ENCODE data around the gene APBA2. TPM values are rescaled to one million over a fixed set of nuclear protein-coding genes. Genes with fewer than 3 reads are reported as not detected.

APBA2 gene
- total RNA-seq, 4 donors from 2014 or later, result 1.6 to 8.2 (median 2.5) TPM

DNA sequence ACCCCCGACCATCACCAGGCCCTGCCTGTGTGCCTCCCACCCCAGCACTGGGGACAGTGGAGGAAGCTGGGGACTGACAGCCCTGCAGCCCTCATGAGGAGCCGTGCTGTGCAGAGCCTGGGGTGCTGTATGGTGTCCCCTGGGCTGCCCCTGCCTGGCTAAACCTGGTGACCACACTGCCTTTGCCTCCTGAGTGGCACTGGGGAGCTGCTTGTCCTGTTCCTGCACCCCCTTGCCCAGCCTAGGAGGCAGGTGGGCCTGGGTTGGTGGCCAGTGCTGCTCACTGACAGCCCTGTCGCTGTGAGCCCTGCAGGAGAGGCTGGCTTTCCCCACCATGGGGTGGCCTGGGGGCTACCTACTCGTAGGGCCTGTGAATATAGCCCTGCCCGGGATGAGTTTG lies 224.4 kb downstream of the APBA2 start:
- H3K36me3 ChIP-seq, result no peaks in the 10 kb centered on the region
- no peaks in the 10 kb centered on the region for H3K9me3 ChIP-seq
- peaks cover 2% of the 10 kb centered on the region for H3K27me3 ChIP-seq
- no peak overlapping the region for H3K27ac ChIP-seq
- intact Hi-C loops (cut with DNase I; ENCODE audit: low total_unique reads) (no loop called here), in situ Hi-C loops (cut with MboI; ENCODE audit: low pct_ligation_motif_present in 1 of 4, low pct_unique_long_range_greater_than_20kb in 1 of 4, low sequenced_read_pairs in 3 of 4) (no loop called here)
- peaks cover 0 to 5% (median under 1%) of the 10 kb centered on the region in 4 donors for H3K4me1 ChIP-seq
- DNase-seq, result no peak
- 69% methylated on average over 4 of the region's 5 CpGs; no CpG with 5 or more reads in 1 of the 2 donors for WGBS, 2 donors (ENCODE audit: low coverage in 1 of 2)
- H3K4me3 ChIP-seq, result no peak overlapping the region
- TF ChIP-seq POLR2AphosphoS5 (IDR thresholded peaks at IDR 0.05) (no peak), POLR2A (IDR thresholded peaks at IDR 0.05) (no peak), EP300 (IDR thresholded peaks at IDR 0.05; ENCODE audit: low read depth) (no peak)
- TF ChIP-seq, protein P1, sequence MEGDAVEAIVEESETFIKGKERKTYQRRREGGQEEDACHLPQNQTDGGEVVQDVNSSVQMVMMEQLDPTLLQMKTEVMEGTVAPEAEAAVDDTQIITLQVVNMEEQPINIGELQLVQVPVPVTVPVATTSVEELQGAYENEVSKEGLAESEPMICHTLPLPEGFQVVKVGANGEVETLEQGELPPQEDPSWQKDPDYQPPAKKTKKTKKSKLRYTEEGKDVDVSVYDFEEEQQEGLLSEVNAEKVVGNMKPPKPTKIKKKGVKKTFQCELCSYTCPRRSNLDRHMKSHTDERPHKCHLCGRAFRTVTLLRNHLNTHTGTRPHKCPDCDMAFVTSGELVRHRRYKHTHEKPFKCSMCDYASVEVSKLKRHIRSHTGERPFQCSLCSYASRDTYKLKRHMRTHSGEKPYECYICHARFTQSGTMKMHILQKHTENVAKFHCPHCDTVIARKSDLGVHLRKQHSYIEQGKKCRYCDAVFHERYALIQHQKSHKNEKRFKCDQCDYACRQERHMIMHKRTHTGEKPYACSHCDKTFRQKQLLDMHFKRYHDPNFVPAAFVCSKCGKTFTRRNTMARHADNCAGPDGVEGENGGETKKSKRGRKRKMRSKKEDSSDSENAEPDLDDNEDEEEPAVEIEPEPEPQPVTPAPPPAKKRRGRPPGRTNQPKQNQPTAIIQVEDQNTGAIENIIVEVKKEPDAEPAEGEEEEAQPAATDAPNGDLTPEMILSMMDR (IDR thresholded peaks at IDR 0.05), result no peak

DNA sequence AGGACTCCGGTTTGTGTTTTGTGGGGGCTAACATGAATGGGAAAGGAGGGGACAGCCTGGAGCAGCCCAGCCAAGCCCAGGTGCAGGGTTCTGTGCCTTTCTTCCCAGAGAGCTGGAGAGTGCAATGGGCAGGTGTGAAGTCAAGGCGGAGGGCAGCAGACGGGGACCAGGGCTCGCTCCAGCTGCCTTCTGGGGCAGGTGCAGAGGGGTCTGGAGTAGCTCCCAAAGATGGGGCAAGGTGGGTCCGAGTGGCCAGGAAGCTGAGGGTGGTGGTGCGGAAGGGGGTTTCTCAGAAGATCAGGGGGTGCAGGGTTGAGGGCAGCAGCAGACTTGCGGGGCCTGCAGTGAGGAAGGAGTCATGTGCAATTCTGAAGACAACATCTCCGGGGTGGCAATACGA lies 225.0 kb downstream of the APBA2 start:
- no peaks in the 10 kb centered on the region for H3K36me3 ChIP-seq
- no peak overlapping the region for H3K27ac ChIP-seq
- in situ Hi-C loops (cut with MboI; ENCODE audit: low pct_ligation_motif_present in 1 of 4, low pct_unique_long_range_greater_than_20kb in 1 of 4, low sequenced_read_pairs in 3 of 4) (no loop called here), intact Hi-C loops (cut with DNase I; ENCODE audit: low total_unique reads) (no loop called here)
- no peak for DNase-seq
- H3K4me3 ChIP-seq, result no peak overlapping the region
- TF ChIP-seq, protein P1 (IDR thresholded peaks at IDR 0.05), result no peak
- TF ChIP-seq EP300 (IDR thresholded peaks at IDR 0.05; ENCODE audit: low read depth) (no peak), POLR2A (IDR thresholded peaks at IDR 0.05) (no peak)
- no peaks in the 10 kb centered on the region for H3K9me3 ChIP-seq
- H3K4me1 ChIP-seq, result peaks cover 0 to 10% (median 2%) of the 10 kb centered on the region in 4 donors
- 85 to 87% methylated on average over 4 to 9 of the region's 9 CpGs for WGBS, 2 donors (ENCODE audit: low coverage in 1 of 2)
- peaks cover 7% of the 10 kb centered on the region for H3K27me3 ChIP-seq

DNA sequence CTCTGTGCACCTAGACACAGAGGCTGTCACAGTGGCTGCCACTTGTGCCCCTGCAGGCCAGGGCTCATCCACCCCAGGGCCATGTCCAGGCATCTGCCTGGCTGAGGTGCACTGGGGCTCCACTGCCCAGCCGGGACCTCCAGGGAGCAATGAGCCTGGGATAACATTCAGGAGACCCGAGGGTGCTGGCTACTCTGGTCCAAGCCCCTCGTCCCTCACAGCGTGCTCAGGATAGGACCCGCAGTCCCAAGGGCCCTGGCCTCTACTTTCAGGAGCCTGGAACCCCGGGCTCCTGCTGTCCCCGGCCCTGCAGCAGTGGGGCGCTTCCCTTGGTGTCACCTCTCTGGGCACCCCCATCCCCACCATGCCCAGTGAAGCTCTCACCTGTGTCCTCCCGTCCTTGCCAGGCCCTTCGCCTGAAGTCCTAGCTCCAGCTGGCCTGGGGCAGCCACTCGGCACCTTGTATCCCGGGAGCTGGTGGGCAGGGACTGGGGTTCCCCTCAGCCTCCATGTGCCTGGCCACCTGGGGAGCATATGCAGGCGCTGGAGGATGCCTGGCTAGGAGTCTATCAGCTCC lies 226.0 kb downstream of the APBA2 start:
- Histone ChIP-seq H3K27me3 (peaks cover 8% of the 10 kb centered on the region), H3K27ac (no peak overlapping the region), H3K9me3 (no peaks in the 10 kb centered on the region), H3K36me3 (no peaks in the 10 kb centered on the region), H3K4me1 (peaks cover 0 to 12% (median 2%) of the 10 kb centered on the region in 4 donors), H3K4me3 (no peak overlapping the region)
- no peak for TF ChIP-seq POLR2AphosphoS5 (IDR thresholded peaks at IDR 0.05)
- TF ChIP-seq, protein P1 (IDR thresholded peaks at IDR 0.05), result no peak
- TF ChIP-seq EP300 (IDR thresholded peaks at IDR 0.05; ENCODE audit: low read depth), result no peak
- no peak for TF ChIP-seq POLR2A (IDR thresholded peaks at IDR 0.05)
- DNase-seq, result no peak
- intact Hi-C loops (cut with DNase I; ENCODE audit: low total_unique reads), result no loop called here
- WGBS, 2 donors (ENCODE audit: low coverage in 1 of 2), result 90% methylated on average over 11 of the region's 13 CpGs; no CpG with 5 or more reads in 1 of the 2 donors
- in situ Hi-C loops (cut with MboI; ENCODE audit: low pct_ligation_motif_present in 1 of 4, low pct_unique_long_range_greater_than_20kb in 1 of 4, low sequenced_read_pairs in 3 of 4), result no loop called here

DNA sequence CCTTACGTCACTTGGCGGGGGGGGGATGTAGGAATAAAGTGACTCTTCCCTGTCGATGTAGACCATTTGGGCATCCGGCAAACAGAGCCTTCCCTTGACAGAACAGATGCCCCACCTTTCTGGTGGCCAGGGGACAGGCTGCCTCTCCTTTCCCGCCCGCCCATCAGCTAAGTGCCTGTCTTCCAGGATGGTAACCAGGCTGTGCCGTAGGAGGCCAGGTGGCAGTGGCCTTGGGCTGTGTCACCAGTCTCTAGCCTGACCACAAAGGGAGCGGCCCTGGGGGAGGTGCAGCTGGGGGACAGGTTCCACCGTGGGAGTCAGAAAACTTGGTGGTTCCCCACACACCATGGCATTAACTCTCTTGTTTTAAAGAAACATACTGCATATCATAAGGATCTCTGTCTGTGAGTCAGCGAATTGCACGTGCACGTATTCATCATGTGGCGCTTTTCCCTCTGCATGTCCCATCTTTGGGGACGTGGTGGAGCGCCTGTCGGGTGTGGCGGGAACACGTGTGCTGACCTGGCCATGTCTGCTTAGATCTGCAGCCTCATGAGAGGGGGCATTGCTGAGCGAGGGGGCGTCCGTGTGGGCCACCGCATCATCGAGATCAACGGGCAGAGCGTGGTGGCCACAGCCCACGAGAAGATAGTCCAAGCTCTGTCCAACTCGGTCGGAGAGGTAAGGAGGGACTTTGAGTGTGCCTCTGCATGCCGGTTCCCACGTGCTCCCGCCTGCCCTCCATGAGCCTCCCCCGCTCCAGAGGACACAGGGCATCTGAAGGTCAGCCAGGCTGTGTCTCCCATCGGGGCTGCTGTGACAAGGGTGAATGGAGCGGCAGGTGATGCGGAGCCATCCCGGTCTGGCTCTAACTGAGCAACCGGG lies 227.8 kb downstream of the APBA2 start:
- intact Hi-C loops (cut with DNase I; ENCODE audit: low total_unique reads), result no loop called here
- Histone ChIP-seq H3K9me3 (no peaks in the 10 kb centered on the region), H3K4me1 (peaks cover 0 to 12% (median 2%) of the 10 kb centered on the region in 4 donors), H3K36me3 (no peaks in the 10 kb centered on the region), H3K4me3 (no peak overlapping the region), H3K27me3 (peaks cover 8% of the 10 kb centered on the region), H3K27ac (no peak overlapping the region)
- no peak for TF ChIP-seq POLR2A (IDR thresholded peaks at IDR 0.05)
- TF ChIP-seq, protein P1 (IDR thresholded peaks at IDR 0.05), result no peak
- no peak for TF ChIP-seq POLR2AphosphoS5 (IDR thresholded peaks at IDR 0.05)
- TF ChIP-seq EP300 (IDR thresholded peaks at IDR 0.05; ENCODE audit: low read depth), result no peak
- in situ Hi-C loops (cut with MboI; ENCODE audit: low pct_ligation_motif_present in 1 of 4, low pct_unique_long_range_greater_than_20kb in 1 of 4, low sequenced_read_pairs in 3 of 4), result no loop called here
- no peak for DNase-seq
- WGBS, 2 donors (ENCODE audit: low coverage in 1 of 2), result 86 to 94% methylated on average over 7 to 37 of the region's 37 CpGs

Measured in transverse colon (tissue), 4 donors.